GM18520 (cell line): Measurements from ENCODE around the gene ID1.
"Not testable (repeated sequence)": the region's sequence is repeated elsewhere in the genome, so short reads cannot be mapped to it uniquely, and the experiment has no call there.

Source experiments
- ATAC-seq: cut with Tn5 transposase; IDR thresholded peaks from one replicate; pipeline ENCODE4 v1.9.1; 2021; ENCODE audit not compliant: unreplicated experiment

Gene ID1

DNA sequence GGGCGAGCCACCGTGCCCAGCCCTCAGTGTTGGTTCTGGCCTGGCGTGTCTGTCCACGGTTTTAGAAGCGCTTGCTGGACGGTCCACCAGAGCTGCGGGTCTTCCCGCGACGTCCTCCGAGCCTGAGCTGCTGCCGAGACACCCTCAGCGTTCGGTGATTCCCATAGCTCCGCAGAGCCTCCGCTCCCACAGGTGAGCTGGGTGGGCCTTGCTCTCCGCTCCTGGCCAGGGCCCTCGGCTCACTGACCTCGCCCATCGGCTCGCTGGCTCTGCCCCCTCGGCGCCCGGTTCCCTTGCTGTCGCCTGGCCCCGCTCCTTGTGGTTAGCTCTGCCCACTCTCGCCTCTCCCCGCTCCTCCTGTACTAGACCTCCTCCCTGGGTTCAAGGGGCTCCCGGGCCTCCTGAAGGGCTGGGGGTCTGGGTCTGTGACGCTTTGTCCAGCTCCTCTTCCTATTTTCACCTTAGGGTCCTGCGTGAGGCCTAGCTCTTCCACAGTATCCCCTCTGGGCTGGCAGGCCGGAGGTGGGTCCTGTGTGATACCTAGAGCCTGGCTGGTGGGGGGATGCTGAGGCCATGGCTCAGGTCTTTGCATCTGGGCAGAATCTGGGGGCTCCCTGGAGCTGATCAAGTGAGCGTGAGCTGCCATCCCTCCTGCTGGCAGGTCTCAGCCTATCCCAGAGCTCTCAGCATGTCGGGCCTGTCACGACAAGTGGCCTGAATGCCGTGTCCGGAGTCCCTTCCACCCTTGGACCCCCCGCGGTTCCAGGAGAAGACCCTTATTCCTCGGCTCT, 27.7 kb downstream of the ID1 start:
- no peak for ATAC-seq

DNA sequence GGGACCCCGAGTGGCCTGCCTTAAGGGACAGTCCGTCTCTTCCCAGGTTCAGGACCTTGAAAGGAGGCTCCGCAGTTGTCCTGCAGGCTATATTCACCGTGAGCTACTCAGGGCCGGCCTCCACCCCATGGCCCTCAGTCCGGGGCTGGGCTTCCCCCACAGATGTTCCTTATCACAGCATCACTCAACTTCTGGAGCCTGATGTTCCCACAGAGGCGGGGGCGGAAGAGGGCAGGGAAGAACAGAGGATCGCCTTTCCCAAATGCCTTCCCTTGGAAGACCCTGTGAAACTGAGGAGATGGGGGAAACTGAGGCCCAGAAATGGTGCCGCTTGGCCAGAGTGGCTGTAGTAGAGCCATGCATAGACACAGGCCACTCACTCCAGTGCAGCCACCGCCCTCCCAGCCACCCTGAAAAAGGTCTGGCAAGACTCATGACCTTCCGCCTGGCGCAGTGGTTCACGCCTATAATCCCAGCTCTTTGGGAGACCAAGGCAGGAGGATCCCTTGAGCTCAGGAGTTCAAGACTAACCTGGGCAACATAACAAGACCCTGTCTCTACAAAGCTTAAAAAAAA, 28.3 kb downstream of the ID1 start:
- no peak for ATAC-seq

DNA sequence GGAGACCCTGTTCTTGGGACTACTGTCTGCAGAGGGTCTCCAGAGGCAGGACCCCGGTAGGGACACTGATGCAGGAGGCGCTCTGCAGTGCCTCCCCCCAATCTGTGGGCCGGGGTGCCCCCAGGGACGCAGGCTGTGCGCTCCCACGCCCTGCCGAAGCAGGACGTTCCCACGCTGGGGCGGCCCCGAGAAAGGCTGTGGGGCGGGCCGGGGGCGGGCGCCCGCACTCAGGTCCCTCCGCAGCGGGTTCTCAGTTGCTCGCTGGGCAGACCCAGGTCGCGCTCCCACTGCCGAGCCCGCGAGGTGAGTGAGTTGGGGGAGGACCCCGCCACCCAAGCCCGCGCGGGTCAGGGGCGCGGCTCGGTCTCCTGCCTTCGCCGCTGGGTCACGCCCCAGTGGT, 32.6 kb downstream of the ID1 start, which contains the start of gene COX4I2:
TSS of gene COX4I2 (plus strand) at position 253 of the 400 bp plus-strand sequence. CDS start 1,106 bp downstream, outside the sequence.
- ATAC-seq = no peak

DNA sequence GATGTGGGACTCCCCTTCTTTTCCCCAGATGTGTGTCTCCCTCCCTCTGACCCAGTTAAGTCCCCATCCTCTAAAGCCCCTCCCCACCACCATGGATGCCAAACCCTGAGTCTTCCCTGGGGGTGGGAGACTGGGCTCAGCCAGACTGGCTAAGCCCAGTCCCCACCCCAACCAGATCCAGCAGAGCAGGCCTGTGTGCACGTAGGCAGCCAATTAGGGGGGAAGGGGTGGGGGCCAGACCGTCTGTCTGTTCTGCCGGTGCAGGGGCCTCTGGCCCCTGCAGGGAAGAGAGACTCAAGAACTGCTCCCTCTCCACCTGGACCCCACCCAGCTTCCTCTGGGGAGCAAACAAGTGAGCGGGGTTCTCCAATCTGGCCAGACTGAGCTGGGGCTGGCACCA, 33.2 kb downstream of the ID1 start:
- ATAC-seq = no peak

DNA sequence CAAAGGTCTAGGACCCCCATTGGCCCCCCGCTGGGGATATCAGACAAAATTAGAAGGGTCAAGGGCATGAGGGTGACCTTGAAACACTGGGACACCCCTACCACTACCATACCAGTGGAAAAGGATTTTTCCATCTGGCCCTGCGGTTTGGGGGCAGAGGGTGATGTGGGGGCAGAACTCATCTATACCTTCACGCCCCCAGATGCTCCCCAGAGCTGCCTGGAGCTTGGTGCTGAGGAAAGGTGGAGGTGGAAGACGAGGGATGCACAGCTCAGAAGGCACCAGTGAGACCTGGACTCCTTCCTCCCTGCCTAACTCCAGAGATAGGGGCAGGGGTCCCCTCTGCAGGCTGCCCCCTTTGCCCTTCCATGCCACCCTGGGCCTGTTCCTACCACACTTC, 33.7 kb downstream of the ID1 start:
- ATAC-seq = no peak

DNA sequence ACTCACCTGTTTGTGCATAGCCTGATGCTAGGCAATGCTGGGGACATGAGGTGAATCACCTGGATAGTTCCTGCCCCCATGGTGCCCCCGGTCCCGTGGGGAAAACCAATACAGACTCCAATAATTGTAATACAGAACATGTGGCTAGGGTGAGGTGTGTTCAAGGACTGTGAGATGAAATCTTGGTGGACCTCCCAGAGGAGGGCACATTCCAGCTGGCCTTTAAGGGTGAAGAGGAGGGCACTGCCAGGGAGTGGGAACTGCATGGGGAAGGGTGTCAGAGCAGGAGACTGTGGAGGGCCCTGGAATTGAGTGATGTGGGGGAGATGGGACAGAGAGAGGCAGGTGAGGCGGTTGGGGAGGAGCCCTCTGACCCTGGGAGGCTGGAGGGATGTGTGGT, 35.2 kb downstream of the ID1 start:
- no peak for ATAC-seq

DNA sequence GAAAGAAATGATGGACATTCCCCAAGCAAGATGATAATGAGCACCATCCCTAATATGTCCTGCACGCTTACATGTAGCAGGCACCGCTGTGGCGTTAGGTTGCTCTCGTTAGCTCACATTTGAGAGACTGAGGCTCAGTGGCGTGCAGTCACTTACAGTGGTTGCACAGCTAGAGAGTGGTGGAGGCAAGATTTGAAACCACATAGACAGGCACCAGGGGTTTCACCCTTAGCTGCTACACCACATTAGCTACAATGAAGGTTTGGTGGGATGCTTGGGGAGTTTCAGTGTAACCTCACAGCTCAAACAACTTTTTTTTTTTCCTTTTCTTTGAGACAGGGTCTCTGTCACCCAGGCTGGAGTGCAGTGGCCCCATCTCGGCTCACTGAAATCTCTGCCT, 36.3 kb downstream of the ID1 start:
- ATAC-seq = no peak

DNA sequence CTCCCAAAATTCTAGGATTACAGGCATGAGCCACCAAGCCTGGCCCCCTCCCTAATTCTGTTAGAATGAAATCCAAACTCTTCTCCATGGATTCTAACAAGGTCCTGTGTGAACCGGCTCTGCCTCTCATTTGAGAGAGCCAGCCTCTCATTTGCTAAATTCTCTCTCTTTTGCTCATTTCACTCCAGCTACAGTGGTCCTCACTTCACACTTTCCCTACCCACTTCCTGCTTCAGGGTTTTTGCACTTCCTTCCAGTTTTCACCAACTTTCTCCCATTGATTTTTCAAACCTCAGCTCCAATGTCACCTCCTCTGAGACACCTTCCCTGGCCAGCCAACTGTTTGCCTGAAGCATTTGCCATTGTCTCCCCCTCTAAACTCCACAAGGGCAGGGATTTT, 37.7 kb downstream of the ID1 start:
- no peak for ATAC-seq

DNA sequence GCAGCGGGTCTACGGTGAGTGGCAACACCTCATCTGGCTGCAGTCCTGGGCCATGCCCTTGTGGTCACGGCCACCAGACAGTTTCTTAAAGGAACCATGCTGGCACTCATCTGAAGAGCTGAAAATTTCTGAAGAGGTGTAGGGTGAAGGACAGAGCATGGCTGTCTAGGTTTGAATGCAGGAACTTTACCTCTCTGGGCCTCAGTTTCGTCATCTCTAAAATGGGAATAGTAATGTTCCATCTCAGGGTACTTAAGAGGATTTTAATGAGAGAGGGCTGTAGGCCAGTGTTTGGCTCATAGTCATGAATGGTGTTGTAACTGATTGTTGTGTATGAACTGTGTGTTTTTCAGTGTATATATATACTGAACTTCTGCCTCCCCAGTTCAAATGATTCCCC, 38.4 kb downstream of the ID1 start:
- no peak for ATAC-seq

DNA sequence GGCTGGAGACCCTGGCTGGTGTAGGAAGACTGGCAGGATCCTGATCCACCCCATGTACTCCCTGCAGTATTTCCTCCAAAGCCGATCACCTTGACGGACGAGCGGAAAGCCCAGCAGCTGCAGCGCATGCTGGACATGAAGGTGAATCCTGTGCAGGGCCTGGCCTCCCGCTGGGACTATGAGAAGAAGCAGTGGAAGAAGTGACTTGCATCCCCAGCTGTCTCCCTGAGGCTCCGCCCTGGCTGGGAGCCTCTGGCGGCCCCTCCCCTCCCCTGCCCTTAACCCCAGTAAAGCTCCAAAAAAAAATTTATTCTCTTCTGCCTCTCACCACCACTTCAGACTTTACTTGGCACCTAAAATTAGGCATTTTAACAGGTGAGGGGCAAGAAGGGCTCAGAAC, 39.6 kb downstream of the ID1 start:
- ATAC-seq = no peak

DNA sequence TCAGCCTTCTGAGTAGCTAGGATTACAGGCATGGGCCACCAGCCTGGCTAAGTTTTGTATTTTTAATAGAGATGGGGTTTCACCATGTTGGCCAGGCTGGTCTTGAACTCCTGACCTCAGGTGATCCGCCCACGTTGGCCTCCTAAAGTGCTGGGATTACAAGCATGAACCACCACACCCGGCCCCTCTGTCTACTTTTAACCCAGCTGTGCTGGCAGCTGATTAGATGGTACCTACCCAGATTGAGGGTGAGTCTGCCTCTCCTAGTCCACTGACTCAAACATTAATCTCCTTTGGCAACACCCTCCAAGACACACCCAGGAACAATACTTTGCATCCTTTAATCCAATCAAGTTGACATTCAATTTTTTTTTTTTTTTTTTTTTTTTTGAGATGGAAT, 43.0 kb downstream of the ID1 start:
- ATAC-seq = not testable (repeated sequence)

DNA sequence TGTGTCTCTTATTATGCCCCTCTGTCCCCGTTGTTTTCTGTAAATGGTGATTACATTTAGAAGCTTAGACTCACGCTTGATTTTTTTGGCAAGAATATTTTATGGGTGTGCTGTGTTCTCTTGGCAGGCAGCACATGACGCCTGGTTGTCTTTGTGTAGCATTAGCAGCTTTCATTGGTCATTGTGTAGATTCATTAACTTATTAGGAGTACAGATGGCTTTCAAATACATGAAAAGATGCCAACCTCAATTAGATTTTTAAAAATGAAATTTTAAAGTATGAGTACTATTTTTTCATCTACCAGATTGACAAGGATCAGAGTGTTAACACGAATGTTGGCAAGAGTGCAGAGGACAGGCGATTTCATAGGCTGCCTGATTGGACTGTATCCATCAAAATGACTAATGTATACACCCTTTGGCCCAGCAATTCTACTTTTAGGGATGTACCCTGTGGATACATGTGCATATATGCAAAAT, 47.9 kb downstream of the ID1 start:
- no peak for ATAC-seq

DNA sequence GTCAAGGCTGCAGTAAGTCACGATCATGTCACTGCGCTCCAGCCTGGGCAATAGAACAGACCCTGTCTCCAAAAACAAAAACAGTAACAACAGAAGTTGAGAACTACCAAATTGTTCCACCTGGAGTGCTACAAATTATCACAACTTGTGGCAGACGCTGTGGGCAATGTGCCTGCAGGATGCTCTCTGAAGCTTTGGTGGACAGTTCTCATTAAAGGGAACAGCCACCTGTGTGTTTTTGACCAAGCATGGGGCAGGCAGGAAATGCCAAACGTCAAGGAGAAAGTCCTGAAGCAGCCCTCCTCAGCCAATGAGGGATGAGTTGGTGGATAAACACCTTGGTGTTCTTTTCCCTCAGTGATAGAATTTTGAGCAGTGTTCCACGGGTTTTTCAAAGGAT, 48.5 kb downstream of the ID1 start:
- no peak for ATAC-seq

DNA sequence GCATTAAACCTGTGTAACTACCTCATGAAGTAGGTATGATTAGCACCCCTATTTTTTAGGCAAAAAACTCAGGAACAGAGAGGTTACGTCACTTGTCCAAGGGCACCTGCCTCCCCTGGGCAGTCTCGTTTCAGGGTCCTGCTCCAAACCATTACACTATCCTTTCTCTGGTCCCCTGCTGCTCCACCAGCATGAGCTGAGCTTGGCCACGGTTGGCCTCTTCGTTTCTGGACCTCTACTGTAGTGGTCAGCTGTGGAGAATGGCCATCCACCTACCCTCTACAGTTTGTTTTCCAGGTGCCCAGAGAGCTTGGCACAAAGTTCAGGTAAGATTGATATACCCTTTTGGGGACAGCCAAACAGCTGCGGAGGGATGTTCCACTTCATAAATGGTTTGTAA, 49.4 kb downstream of the ID1 start:
- no peak for ATAC-seq
